ENCODE measurements around the gene CFAP61.

Gene CFAP61

GRCh38 chr20:20363799-20364592 is 311.7 kb downstream of the CFAP61 start:
- no peak for DNase-seq (ENCODE audit: low read depth in 2 of 2)

DNA sequence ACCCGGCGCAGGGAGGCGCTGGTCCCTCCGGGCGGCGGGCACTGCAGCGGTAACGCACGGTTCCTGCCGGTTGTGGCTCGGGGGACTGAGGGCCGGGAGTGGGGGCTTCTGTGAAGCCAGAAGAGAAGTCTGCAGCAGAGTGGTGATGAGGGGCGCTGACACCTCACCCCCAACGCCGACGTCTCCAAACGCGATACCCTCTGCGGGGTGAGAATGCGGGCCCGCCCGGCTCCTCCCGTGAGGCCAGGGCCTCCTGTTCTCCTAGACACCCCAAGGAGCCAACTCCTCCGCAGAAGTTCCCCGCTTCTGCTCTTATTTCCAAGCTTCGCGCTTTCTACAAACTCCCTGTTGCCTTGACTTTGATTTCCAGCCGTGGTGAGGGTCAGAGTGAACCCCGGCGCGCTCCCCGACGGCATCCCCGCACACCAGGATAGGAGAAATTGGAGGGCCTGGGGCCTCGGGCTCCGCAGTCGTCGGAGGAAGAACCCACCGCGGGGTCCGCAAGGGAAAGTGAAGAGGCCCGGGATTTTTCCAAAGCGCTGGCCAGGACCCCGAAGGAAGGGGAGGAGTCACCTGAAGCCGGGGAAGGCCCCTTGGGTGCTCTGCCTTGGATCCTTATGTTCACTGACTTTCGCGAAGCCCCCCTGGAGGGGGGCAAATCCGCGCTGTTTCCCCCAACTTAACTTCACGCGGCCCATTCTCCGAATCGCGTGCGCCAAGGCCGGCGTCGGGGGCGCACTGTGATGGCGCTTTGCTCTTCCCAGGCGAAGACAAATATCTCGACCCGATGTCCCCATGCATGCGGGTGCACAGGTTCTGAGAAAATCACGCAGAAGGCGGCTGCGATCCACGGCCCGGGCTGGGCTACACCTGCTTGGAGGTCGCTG is 312.5 kb downstream of the CFAP61 start:
- no peak for DNase-seq (ENCODE audit: low read depth in 2 of 2)

- DNase-seq (ENCODE audit: low read depth in 2 of 2): no peak
These were observed 313.3 kb downstream of the CFAP61 start for GRCh38 chr20:20365480-20366161.

GRCh38 chr20:20366551-20366875 is 314.2 kb downstream of the CFAP61 start:
- DNase-seq (ENCODE audit: low read depth in 2 of 2): no peak

DNA sequence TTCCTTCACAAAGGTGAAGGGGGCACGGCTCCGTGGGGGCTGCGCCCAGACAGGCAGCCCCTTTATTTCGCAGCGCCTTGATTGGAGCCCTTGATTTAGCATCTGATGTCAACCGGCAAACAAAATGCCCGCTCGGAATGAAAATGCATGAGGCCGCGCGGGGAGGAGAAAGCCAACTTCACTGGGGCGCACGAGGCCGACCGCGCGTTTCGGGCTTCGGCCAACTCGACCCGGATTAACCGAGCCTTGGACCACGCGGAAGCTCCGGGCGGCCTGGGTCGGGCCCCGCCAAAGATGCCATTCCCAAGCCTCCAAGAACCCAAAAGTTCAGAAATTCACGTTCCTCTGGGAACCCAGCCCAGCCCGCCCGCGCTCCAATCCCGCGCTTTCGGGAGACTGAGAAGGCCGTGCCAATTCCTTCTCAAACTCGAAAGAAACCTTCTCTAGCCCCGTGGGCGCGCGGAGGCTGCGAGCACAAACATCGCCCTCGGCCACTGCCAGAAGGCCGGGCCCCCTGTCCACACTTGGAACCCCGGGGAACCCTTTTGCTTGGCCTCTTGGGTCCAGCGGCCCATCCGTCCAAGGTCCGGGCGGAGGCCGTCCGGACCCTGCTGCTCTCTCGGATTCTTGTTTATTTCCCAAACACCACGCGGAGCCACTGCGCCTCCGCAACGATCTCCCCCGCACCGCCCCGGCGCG is 314.7 kb downstream of the CFAP61 start:
- DNase-seq (ENCODE audit: low read depth in 2 of 2): no peak

DNA sequence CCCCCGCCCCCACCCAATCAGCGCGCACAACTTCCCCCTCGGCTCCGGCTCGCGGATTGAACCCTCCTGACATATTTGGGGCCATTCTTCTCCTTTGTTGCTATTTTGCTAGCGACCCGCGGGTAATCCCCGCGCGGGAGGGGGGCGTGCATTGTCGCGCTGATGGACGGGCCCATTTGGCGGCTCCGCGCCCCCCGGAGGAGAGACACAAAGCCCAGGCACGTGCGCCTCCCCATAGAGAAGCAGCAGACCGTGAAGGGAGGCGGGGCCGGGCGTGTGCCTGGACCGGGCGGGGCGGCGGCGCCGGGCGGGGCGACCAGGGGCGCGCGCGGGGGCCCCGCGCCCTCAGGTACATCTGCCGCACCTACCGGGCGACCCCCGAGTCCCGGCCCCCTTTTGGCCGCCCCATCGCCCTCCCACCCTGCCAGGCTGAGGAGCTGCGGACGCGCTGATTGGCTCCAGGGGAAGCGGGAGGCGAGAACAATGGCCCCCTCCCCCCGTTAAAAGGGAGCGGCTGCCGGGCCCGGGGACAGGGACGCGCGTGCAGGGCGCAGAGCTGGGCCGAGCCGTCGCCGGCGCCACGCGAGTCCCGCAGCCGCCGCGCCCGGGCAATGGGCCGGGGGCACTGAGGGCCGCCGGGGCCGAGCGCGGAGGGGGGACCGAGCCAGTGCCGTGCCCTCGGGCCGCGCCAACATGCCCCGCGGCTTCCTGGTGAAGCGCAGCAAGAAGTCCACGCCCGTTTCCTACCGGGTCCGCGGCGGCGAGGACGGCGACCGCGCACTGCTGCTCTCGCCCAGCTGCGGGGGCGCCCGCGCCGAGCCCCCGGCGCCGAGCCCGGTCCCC is 315.5 kb downstream of the CFAP61 start, which contains the start of gene INSM1:
Gene INSM1 (plus strand): TSS at position 530 of the 843 bp plus-strand sequence. CDS start 164 bp downstream, at position 694.
- peak in 1 of 2 donors; percentile 41 for DNase-seq (ENCODE audit: low read depth in 2 of 2)

GRCh38 chr20:20368418-20369249 is 316.3 kb downstream of the CFAP61 start:
- DNase-seq (ENCODE audit: low read depth in 2 of 2): no peak

DNA sequence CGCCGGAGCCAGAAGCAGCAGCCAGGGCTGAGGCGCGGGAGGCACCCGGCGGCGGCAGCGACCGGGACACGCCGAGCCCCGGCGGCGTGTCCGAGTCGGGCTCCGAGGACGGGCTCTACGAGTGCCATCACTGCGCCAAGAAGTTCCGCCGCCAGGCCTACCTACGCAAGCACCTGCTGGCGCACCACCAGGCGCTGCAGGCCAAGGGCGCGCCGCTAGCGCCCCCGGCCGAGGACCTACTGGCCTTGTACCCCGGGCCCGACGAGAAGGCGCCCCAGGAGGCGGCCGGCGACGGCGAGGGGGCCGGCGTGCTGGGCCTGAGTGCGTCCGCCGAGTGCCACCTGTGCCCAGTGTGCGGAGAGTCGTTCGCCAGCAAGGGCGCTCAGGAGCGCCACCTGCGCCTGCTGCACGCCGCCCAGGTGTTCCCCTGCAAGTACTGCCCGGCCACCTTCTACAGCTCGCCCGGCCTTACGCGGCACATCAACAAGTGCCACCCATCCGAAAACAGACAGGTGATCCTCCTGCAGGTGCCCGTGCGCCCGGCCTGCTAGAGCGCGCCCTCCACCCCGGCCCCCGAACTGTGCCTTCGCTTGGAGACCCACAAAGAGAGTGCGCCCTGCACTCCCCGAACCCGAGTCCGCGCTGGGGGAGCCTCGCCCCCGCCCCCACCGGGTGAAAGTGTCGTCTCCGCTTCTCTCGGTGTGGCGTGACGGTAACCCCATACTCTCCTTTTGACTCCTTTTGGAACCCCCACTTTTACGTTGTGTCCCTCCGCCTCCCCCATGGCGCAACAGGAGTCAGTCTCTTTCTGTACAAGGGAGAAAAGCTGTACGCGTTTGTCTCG is 317.1 kb downstream of the CFAP61 start:
- DNase-seq (ENCODE audit: low read depth in 2 of 2): peak in 1 of 2 donors; percentile 18

GRCh38 chr20:20370094-20370575 is 317.8 kb downstream of the CFAP61 start:
- no peak for DNase-seq (ENCODE audit: low read depth in 2 of 2)

GRCh38 chr20:20371083-20371482 is 318.8 kb downstream of the CFAP61 start:
- no peak for DNase-seq (ENCODE audit: low read depth in 2 of 2)

DNA sequence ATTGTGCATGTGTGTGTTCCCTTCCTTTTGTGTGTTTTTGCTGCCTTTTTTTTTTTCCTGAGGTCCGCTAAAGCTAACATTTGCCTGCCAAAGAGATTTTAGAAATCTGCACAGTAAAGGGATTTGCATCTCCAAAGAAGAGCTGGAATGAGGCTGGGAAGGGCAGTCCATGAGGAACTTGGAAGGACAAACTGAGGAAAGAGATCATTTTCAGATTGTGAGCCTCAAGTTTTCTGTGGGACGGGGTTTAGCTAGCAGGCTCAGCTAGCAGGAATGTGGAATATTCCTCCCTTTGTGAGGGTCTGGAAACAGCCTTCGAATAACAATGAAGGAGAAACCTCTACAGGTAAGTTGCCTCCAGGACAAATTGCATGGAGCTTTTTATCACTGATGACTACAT is 319.3 kb downstream of the CFAP61 start:
- DNase-seq (ENCODE audit: low read depth in 2 of 2): no peak

DNA sequence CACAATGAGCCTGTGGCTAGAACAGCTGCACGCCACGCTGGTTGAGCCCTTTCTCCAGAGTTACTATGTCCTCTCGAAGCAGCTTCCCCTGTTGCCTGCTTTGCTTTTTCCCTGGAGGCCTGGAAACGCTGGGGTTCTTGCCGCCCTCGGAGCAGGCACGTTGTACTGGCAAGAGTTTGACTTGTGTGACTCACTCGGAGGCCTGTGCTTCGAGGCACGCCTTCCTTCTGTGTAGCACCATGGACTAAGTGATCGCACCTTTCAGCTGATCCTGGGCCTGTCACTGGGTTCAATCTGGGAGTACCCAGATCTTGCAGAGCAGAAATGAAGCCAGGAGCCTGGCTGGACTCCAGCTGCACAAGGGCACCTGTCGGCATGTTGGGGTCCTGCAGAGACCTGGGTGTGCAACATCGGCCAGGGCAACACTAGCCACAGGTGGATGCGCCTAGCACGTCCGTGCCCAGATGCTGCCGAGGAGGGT is 320.8 kb downstream of the CFAP61 start:
- DNase-seq (ENCODE audit: low read depth in 2 of 2): no peak

- DNase-seq (ENCODE audit: low read depth in 2 of 2): no peak
These were observed 323.5 kb downstream of the CFAP61 start for GRCh38 chr20:20375862-20376261.

- DNase-seq (ENCODE audit: low read depth in 2 of 2): no peak
These were observed 333.9 kb downstream of the CFAP61 start for GRCh38 chr20:20386192-20386591.

GRCh38 chr20:20390393-20390792 is 338.1 kb downstream of the CFAP61 start:
- DNase-seq (ENCODE audit: low read depth in 2 of 2): no peak

DNA sequence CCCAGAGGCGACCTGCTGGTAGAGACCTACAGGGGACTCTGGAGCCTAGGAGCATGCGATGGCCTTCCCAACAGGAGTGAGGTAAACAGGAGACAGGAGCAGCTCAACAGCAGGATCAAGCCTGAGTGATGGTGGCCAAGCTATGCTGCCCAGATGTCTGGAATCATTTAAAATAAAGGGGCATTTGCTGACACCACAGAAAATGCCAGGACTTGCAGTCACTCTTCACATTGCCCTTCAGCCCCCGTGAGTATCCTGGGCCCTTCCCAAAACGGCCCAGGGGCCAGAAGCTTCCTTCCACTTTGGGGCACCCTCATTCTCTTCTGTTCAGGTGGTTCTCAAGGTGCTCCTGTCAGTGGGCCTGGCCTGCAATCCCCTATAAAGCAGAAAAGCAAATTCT is 338.8 kb downstream of the CFAP61 start:
- DNase-seq (ENCODE audit: low read depth in 2 of 2): no peak

- no peak for DNase-seq (ENCODE audit: low read depth in 2 of 2)
These were observed 339.4 kb downstream of the CFAP61 start for GRCh38 chr20:20391766-20392165.
